ENCODE data around the gene GPBAR1.

- TF ChIP-seq POLR2AphosphoS5 (IDR thresholded peaks at IDR 0.05; ENCODE audit: borderline replicate concordance, low read depth, low read length) (no peak), EZH2 (IDR thresholded peaks at IDR 0.05) (no peak)
These were observed 51.5 kb downstream of the GPBAR1 start for GRCh38 chr2:218312267-218312756.

Data from SK-N-MC (cell line).